ENCODE data around the gene MRPL14. TPM values are rescaled to one million over a fixed set of nuclear protein-coding genes. Genes with fewer than 3 reads are reported as not detected.

Gene MRPL14
- total RNA-seq, 1 experiment from 2014 or later = 87.6 TPM

- H3K27ac Mint-ChIP-seq (ENCODE audit: unreplicated experiment) = no peak overlapping the region
- intact Hi-C loops (cut with micrococcal nuclease; ENCODE audit: unreplicated experiment) = no loop called here
- DNase-seq = no peak
- CTCF ChIA-PET = no interaction called here
- H3K4me1 Mint-ChIP-seq (ENCODE audit: low read depth, unreplicated experiment) = peaks cover 7% of the 10 kb centered on the region
- Histone ChIP-seq H3K4me1 (peaks cover 9% of the 10 kb centered on the region), H3K9me3 (no peaks in the 10 kb centered on the region), H3K4me3 (ENCODE audit: low read depth, low read length) (no peak overlapping the region), H3K27me3 (replicated peaks; ENCODE audit: control insufficient read depth, insufficient read depth, low read length) (no peaks in the 10 kb centered on the region), H3K36me3 (ENCODE audit: control insufficient read depth, insufficient read depth, low read length) (no peaks in the 10 kb centered on the region; the same call in 1 of the 2 replicates)
- no peaks in the 10 kb centered on the region for H3K27me3 Mint-ChIP-seq (ENCODE audit: insufficient read depth, unreplicated experiment)
- no peaks in the 10 kb centered on the region for H3K9me3 Mint-ChIP-seq (ENCODE audit: unreplicated experiment)
- TF ChIP-seq CTCF (IDR thresholded peaks at IDR 0.05; ENCODE audit: insufficient read depth in 1 of 2, low read depth in 1 of 2, low read length in 1 of 2, severe bottlenecking in 1 of 2, unreplicated experiment in 1 of 2) = no peak
- no peak overlapping the region for H3K4me3 Mint-ChIP-seq (ENCODE audit: unreplicated experiment)
- no TSS peak for BruUV-seq (replicated peaks)
- H3K36me3 Mint-ChIP-seq (ENCODE audit: insufficient read depth, unreplicated experiment) = peaks cover 5% of the 10 kb centered on the region
- POLR2A ChIA-PET = no interaction called here
These were observed 49.9 kb downstream of the MRPL14 start for GRCh38 chr6:44077214-44077946.

- no peak for TF ChIP-seq CTCF (IDR thresholded peaks at IDR 0.05; ENCODE audit: insufficient read depth in 1 of 2, low read depth in 1 of 2, low read length in 1 of 2, severe bottlenecking in 1 of 2, unreplicated experiment in 1 of 2)
- peaks cover 5% of the 10 kb centered on the region for H3K36me3 Mint-ChIP-seq (ENCODE audit: insufficient read depth, unreplicated experiment)
- no peak overlapping the region for H3K27ac Mint-ChIP-seq (ENCODE audit: unreplicated experiment)
- no peaks in the 10 kb centered on the region for H3K27me3 ChIP-seq (replicated peaks; ENCODE audit: control insufficient read depth, insufficient read depth, low read length)
- DNase-seq = no peak
- BruUV-seq (replicated peaks) = no TSS peak
- POLR2A ChIA-PET = no interaction called here
- intact Hi-C loops (cut with micrococcal nuclease; ENCODE audit: unreplicated experiment) = no loop called here
- H3K9me3 Mint-ChIP-seq (ENCODE audit: unreplicated experiment) = no peaks in the 10 kb centered on the region
- peaks cover 7% of the 10 kb centered on the region for H3K4me1 Mint-ChIP-seq (ENCODE audit: low read depth, unreplicated experiment)
- peaks cover 9% of the 10 kb centered on the region for H3K4me1 ChIP-seq
- no peaks in the 10 kb centered on the region for H3K27me3 Mint-ChIP-seq (ENCODE audit: insufficient read depth, unreplicated experiment)
- CTCF ChIA-PET = no interaction called here
- no peaks in the 10 kb centered on the region; the same call in 1 of the 2 replicates for H3K36me3 ChIP-seq (ENCODE audit: control insufficient read depth, insufficient read depth, low read length)
- H3K4me3 ChIP-seq (ENCODE audit: low read depth, low read length) = no peak overlapping the region
- H3K4me3 Mint-ChIP-seq (ENCODE audit: unreplicated experiment) = no peak overlapping the region
- no peaks in the 10 kb centered on the region for H3K9me3 ChIP-seq
These were observed 50.7 kb downstream of the MRPL14 start for GRCh38 chr6:44076356-44077213.

- Histone ChIP-seq H3K4me3 (ENCODE audit: low read depth, low read length) (no peak overlapping the region), H3K27me3 (replicated peaks; ENCODE audit: control insufficient read depth, insufficient read depth, low read length) (no peaks in the 10 kb centered on the region), H3K9me3 (no peaks in the 10 kb centered on the region), H3K4me1 (peaks cover 9% of the 10 kb centered on the region), H3K36me3 (ENCODE audit: control insufficient read depth, insufficient read depth, low read length) (no peaks in the 10 kb centered on the region; the same call in 1 of the 2 replicates)
- ChIA-PET CTCF (interaction anchor here (1.5 to 1.6 kb wide), 2 partner anchors 9 to 149 kb away, joined by 5 to 8 read pairs; no protein-coding TSS in a partner anchor), POLR2A (no interaction called here)
- peaks cover 5% of the 10 kb centered on the region for H3K36me3 Mint-ChIP-seq (ENCODE audit: insufficient read depth, unreplicated experiment)
- no peak overlapping the region for H3K27ac Mint-ChIP-seq (ENCODE audit: unreplicated experiment)
- H3K4me3 Mint-ChIP-seq (ENCODE audit: unreplicated experiment) = no peak overlapping the region
- DNase-seq = no peak
- no peak for TF ChIP-seq CTCF (IDR thresholded peaks at IDR 0.05; ENCODE audit: insufficient read depth in 1 of 2, low read depth in 1 of 2, low read length in 1 of 2, severe bottlenecking in 1 of 2, unreplicated experiment in 1 of 2)
- H3K4me1 Mint-ChIP-seq (ENCODE audit: low read depth, unreplicated experiment) = peaks cover 7% of the 10 kb centered on the region
- BruUV-seq (replicated peaks) = no TSS peak
- H3K27me3 Mint-ChIP-seq (ENCODE audit: insufficient read depth, unreplicated experiment) = peaks cover 4% of the 10 kb centered on the region
- intact Hi-C loops (cut with micrococcal nuclease; ENCODE audit: unreplicated experiment) = no loop called here
- H3K9me3 Mint-ChIP-seq (ENCODE audit: unreplicated experiment) = no peaks in the 10 kb centered on the region
These were observed 51.5 kb downstream of the MRPL14 start for GRCh38 chr6:44075647-44076355.

Data from Caco-2 (cell line).